ENCODE measurements around the gene GIT1.

DNA sequence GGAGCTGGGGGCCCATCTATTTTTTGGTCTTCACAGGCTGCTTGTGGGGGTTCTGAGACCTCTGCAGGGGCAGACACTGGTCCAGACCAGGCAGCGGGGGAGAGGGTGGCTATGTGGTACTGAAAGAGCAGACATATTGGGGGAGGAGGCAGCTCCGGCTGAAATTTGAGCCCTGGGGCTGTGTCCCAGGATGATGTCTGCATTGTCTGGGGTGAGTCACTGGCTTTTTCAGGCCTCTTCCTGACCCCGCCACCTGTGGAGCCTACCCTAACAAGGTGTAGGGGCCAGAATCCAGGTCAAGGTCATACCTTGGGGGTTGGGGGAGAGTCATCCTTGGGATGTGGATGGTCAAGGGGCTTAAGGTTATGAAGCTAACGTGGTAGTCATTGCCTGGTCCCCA lies 30.8 kb upstream of the GIT1 start:
- TF ChIP-seq, protein P1, sequence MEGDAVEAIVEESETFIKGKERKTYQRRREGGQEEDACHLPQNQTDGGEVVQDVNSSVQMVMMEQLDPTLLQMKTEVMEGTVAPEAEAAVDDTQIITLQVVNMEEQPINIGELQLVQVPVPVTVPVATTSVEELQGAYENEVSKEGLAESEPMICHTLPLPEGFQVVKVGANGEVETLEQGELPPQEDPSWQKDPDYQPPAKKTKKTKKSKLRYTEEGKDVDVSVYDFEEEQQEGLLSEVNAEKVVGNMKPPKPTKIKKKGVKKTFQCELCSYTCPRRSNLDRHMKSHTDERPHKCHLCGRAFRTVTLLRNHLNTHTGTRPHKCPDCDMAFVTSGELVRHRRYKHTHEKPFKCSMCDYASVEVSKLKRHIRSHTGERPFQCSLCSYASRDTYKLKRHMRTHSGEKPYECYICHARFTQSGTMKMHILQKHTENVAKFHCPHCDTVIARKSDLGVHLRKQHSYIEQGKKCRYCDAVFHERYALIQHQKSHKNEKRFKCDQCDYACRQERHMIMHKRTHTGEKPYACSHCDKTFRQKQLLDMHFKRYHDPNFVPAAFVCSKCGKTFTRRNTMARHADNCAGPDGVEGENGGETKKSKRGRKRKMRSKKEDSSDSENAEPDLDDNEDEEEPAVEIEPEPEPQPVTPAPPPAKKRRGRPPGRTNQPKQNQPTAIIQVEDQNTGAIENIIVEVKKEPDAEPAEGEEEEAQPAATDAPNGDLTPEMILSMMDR (CRISPR knock-in tag; IDR thresholded peaks at IDR 0.05): no peak
- TF ChIP-seq, protein P2, sequence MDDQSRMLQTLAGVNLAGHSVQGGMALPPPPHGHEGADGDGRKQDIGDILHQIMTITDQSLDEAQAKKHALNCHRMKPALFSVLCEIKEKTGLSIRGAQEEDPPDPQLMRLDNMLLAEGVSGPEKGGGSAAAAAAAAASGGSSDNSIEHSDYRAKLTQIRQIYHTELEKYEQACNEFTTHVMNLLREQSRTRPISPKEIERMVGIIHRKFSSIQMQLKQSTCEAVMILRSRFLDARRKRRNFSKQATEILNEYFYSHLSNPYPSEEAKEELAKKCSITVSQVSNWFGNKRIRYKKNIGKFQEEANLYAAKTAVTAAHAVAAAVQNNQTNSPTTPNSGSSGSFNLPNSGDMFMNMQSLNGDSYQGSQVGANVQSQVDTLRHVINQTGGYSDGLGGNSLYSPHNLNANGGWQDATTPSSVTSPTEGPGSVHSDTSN (CRISPR knock-in tag; IDR thresholded peaks at IDR 0.05; ENCODE audit: borderline replicate concordance): no peak
- no peak for TF ChIP-seq ZNF30 (CRISPR knock-in tag; IDR thresholded peaks at IDR 0.05)
- no peak for TF ChIP-seq FOXM1 (CRISPR knock-in tag; IDR thresholded peaks at IDR 0.05)
- TF ChIP-seq HNRNPK (IDR thresholded peaks at IDR 0.05; ENCODE audit: low read depth, low read length, poor library complexity, severe bottlenecking): no peak
- no peak for TF ChIP-seq POLR2A (IDR thresholded peaks at IDR 0.05; ENCODE audit: insufficient read depth in 1 of 2, low read depth in 2 of 2, low read length in 2 of 2)
